Measurements from ENCODE around the gene SPATC1L. TPM values are rescaled to one million over a fixed set of nuclear protein-coding genes. Genes with fewer than 3 reads are reported as not detected.
"Not testable (repeated sequence)": the region's sequence is repeated elsewhere in the genome, so short reads cannot be mapped to it uniquely, and the experiment has no call there.

SPATC1L gene
- total RNA-seq = 10 to 100 TPM in 1 of 2 donors, 1 to 10 TPM in 1; 2.6 to 12.9 TPM

GRCh38 chr21:46183910-46184624 is at the start of gene SPATC1L:
Gene SPATC1L (minus strand): TSS chr21:46184459. CDS start chr21:46182816, 1,643 bp downstream.
- H3K4me3 Mint-ChIP-seq = peak within 1 kb of the TSS; percentile 67 to 96
- ATAC-seq (replicated peaks in 1 of 2) = peak in 1 of 2 donors; percentile 78
- H3K4me1 Mint-ChIP-seq (ENCODE audit: low read depth) = no peaks in the 10 kb centered on the region
- H3K36me3 Mint-ChIP-seq (ENCODE audit: insufficient read depth in 2 of 2) = no peaks in the 10 kb centered on the region
- peaks cover 11% of the 10 kb centered on the region for H3K27me3 Mint-ChIP-seq (ENCODE audit: low read depth)
- H3K27ac Mint-ChIP-seq = peak within 1 kb of the TSS; percentile 89
- DNase-seq = no peak
- H3K9me3 Mint-ChIP-seq = no peaks in the 10 kb centered on the region

GRCh38 chr21:46229923-46230260 is 45.6 kb upstream of the SPATC1L start:
- ATAC-seq (replicated peaks in 1 of 2) (no peak), DNase-seq (no peak)
- Mint-ChIP-seq H3K9me3 (peaks cover 0 to 3% of the 10 kb centered on the region in 2 donors), H3K27me3 (ENCODE audit: low read depth) (no peaks in the 10 kb centered on the region), H3K36me3 (ENCODE audit: insufficient read depth in 2 of 2) (peaks cover 3 to 23% of the 10 kb centered on the region in 2 donors), H3K4me3 (peak overlapping the region; percentile 70 to 93), H3K4me1 (ENCODE audit: low read depth) (peaks cover 57% of the 10 kb centered on the region), H3K27ac (no peak overlapping the region)

- H3K27me3 Mint-ChIP-seq (ENCODE audit: low read depth) = no peaks in the 10 kb centered on the region
- peak overlapping the region; percentile 84 to 93 for H3K4me3 Mint-ChIP-seq
- H3K9me3 Mint-ChIP-seq = peaks cover 0 to 3% of the 10 kb centered on the region in 2 donors
- H3K27ac Mint-ChIP-seq = peak overlapping the region; percentile 83
- peak; percentile 44 to 48 for ATAC-seq (replicated peaks in 1 of 2)
- H3K4me1 Mint-ChIP-seq (ENCODE audit: low read depth) = peaks cover 57% of the 10 kb centered on the region
- peaks cover 3 to 18% of the 10 kb centered on the region in 2 donors for H3K36me3 Mint-ChIP-seq (ENCODE audit: insufficient read depth in 2 of 2)
- DNase-seq = no peak
Measured at GRCh38 chr21:46229133-46229922, 45.1 kb upstream of the SPATC1L start.

GRCh38 chr21:46228345-46229051 is 44.2 kb upstream of the SPATC1L start, which contains the start of gene LSS:
Gene LSS (minus strand): TSS chr21:46228774. CDS start chr21:46228745, 29 bp downstream.
- no peaks in the 10 kb centered on the region for H3K27me3 Mint-ChIP-seq (ENCODE audit: low read depth)

GRCh38 chr21:46227811-46228344 is 43.6 kb upstream of the SPATC1L start:
- no peaks in the 10 kb centered on the region for H3K27me3 Mint-ChIP-seq (ENCODE audit: low read depth)
- H3K27ac Mint-ChIP-seq = peak overlapping the region; percentile 85
- no peak for DNase-seq
- H3K36me3 Mint-ChIP-seq (ENCODE audit: insufficient read depth in 2 of 2) = peaks cover 3 to 13% of the 10 kb centered on the region in 2 donors
- no peak for ATAC-seq (replicated peaks in 1 of 2)
- peak overlapping the region; percentile 83 to 91 for H3K4me3 Mint-ChIP-seq
- peaks cover 51% of the 10 kb centered on the region for H3K4me1 Mint-ChIP-seq (ENCODE audit: low read depth)
- peaks cover 0 to 3% of the 10 kb centered on the region in 2 donors for H3K9me3 Mint-ChIP-seq

More at GRCh38 chr21:46228345-46229051, 44.2 kb upstream of the SPATC1L start, which contains the start of gene LSS:
- peak; percentile 90 to 92 for ATAC-seq (replicated peaks in 1 of 2)
- peak; percentile 98 for DNase-seq
- Mint-ChIP-seq H3K27ac (peak within 1 kb of the TSS; percentile 85), H3K4me3 (peak within 1 kb of the TSS; percentile 91 to 93), H3K36me3 (ENCODE audit: insufficient read depth in 2 of 2) (peaks cover 3 to 13% of the 10 kb centered on the region in 2 donors), H3K9me3 (peaks cover 0 to 3% of the 10 kb centered on the region in 2 donors), H3K4me1 (ENCODE audit: low read depth) (peaks cover 52% of the 10 kb centered on the region)

GRCh38 chr21:46226920-46227599 is 42.8 kb upstream of the SPATC1L start:
- DNase-seq = no peak
- peaks cover 51% of the 10 kb centered on the region for H3K4me1 Mint-ChIP-seq (ENCODE audit: low read depth)

GRCh38 chr21:46226146-46226545 is 41.9 kb upstream of the SPATC1L start:
- peaks cover 51% of the 10 kb centered on the region for H3K4me1 Mint-ChIP-seq (ENCODE audit: low read depth)

More at GRCh38 chr21:46226920-46227599, 42.8 kb upstream of the SPATC1L start:
- peak overlapping the region; percentile 83 to 91 for H3K4me3 Mint-ChIP-seq
- peaks cover 3 to 13% of the 10 kb centered on the region in 2 donors for H3K36me3 Mint-ChIP-seq (ENCODE audit: insufficient read depth in 2 of 2)
- H3K9me3 Mint-ChIP-seq = peaks cover 0 to 3% of the 10 kb centered on the region in 2 donors
- ATAC-seq (replicated peaks in 1 of 2) = no peak
- peak overlapping the region; percentile 85 for H3K27ac Mint-ChIP-seq
- no peaks in the 10 kb centered on the region for H3K27me3 Mint-ChIP-seq (ENCODE audit: low read depth)

GRCh38 chr21:46223661-46224060 is 39.4 kb upstream of the SPATC1L start:
- ATAC-seq (replicated peaks in 1 of 2); H3K4me3 Mint-ChIP-seq; DNase-seq: not testable (repeated sequence)

More at GRCh38 chr21:46226146-46226545, 41.9 kb upstream of the SPATC1L start:
- peaks cover 0 to 5% of the 10 kb centered on the region in 2 donors for H3K36me3 Mint-ChIP-seq (ENCODE audit: insufficient read depth in 2 of 2)
- H3K4me3 Mint-ChIP-seq = peak overlapping the region in 1 of 2 donors; percentile 91
- no peaks in the 10 kb centered on the region for H3K27me3 Mint-ChIP-seq (ENCODE audit: low read depth)
- H3K27ac Mint-ChIP-seq = no peak overlapping the region
- H3K9me3 Mint-ChIP-seq = no peaks in the 10 kb centered on the region
- DNase-seq (no peak), ATAC-seq (replicated peaks in 1 of 2) (no peak)

GRCh38 chr21:46223217-46223616 is 39.0 kb upstream of the SPATC1L start:
- Mint-ChIP-seq H3K27ac (no peak overlapping the region), H3K9me3 (no peaks in the 10 kb centered on the region), H3K27me3 (ENCODE audit: low read depth) (no peaks in the 10 kb centered on the region), H3K36me3 (ENCODE audit: insufficient read depth in 2 of 2) (peaks cover 0 to 5% of the 10 kb centered on the region in 2 donors), H3K4me1 (ENCODE audit: low read depth) (peaks cover 29% of the 10 kb centered on the region), H3K4me3 (no peak overlapping the region)
- no peak for DNase-seq
- ATAC-seq (replicated peaks in 1 of 2) = no peak

More at GRCh38 chr21:46223661-46224060, 39.4 kb upstream of the SPATC1L start:
- H3K9me3 Mint-ChIP-seq; H3K36me3 Mint-ChIP-seq (ENCODE audit: insufficient read depth in 2 of 2); H3K27ac Mint-ChIP-seq; H3K27me3 Mint-ChIP-seq (ENCODE audit: low read depth): not testable (repeated sequence)
- peaks cover 29% of the 10 kb centered on the region for H3K4me1 Mint-ChIP-seq (ENCODE audit: low read depth)

GRCh38 chr21:46222436-46223116 is 38.3 kb upstream of the SPATC1L start:
- Mint-ChIP-seq H3K36me3 (ENCODE audit: insufficient read depth in 2 of 2) (peaks cover 0 to 5% of the 10 kb centered on the region in 2 donors), H3K4me1 (ENCODE audit: low read depth) (peaks cover 22% of the 10 kb centered on the region), H3K4me3 (no peak overlapping the region), H3K27ac (no peak overlapping the region), H3K9me3 (no peaks in the 10 kb centered on the region), H3K27me3 (ENCODE audit: low read depth) (no peaks in the 10 kb centered on the region)
- DNase-seq (no peak), ATAC-seq (replicated peaks in 1 of 2) (no peak)

GRCh38 chr21:46221664-46222435 is 37.6 kb upstream of the SPATC1L start:
- Mint-ChIP-seq H3K27ac (no peak overlapping the region), H3K4me1 (ENCODE audit: low read depth) (peaks cover 15% of the 10 kb centered on the region), H3K27me3 (ENCODE audit: low read depth) (no peaks in the 10 kb centered on the region), H3K9me3 (no peaks in the 10 kb centered on the region), H3K36me3 (ENCODE audit: insufficient read depth in 2 of 2) (peaks cover 0 to 5% of the 10 kb centered on the region in 2 donors), H3K4me3 (no peak overlapping the region)
- no peak for DNase-seq
- no peak for ATAC-seq (replicated peaks in 1 of 2)
